Activated effector memory CD4-positive, alpha-beta T cell treated with Interleukin-2 at 50 U/mL for 16 hours (primary cell): Measurements from ENCODE around the gene SERINC5.
"Not testable (repeated sequence)": the region's sequence is repeated elsewhere in the genome, so short reads cannot be mapped to it uniquely, and the experiment has no call there.

Experiments
- DNase-seq: peaks from one replicate; pipeline ENCODE4 v3.0.0-alpha.2; 2020

SERINC5 gene

DNA sequence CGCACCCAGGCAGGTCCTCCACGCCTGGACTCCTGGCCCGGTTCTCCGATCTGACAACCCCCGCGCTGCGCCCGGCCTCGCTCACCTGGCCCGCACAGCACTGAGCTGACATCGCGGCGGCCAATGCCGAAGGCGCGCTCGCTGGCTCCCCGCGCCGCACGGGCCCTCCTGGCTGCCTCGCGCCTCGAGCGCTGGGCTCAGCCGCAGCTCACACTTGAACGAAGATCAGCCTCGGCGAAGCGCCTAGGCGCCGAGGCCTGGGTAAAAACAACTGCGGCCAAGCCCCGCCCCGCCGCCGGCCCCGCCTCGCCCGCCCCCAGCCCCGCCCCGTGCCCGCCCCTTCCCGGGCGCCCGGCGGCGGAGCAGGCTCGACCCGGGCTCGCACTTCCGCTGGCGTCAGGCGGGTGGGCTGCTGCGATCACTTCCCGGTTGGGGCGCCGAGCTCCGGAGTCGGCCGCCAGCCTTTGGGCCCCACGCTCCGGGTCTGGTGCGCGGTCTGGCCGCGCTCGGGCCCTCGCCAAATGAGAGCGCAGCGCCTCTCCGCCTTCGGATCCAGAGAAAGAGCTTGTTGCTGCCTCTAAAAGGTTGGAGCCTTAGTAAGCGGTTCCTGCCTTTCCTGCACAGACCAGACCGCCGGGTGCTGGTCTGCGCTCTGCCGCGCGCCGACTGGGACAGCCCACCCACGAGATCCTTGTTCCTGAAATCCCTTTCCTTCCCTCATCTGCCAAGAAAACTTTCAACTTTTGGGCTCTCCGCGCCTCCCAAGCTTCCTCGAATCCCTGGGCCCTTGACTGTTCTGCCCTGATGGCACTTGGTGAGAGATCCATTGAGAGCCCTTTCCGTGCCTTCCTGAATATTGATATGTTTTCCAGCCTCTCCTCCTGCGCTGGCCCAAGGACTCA is at the start of gene SERINC5:
Gene SERINC5 (minus strand): TSS at position 238 of the 902 bp plus-strand sequence. CDS start 126 bp downstream, at position 112.
- peak; percentile 81 for DNase-seq

DNA sequence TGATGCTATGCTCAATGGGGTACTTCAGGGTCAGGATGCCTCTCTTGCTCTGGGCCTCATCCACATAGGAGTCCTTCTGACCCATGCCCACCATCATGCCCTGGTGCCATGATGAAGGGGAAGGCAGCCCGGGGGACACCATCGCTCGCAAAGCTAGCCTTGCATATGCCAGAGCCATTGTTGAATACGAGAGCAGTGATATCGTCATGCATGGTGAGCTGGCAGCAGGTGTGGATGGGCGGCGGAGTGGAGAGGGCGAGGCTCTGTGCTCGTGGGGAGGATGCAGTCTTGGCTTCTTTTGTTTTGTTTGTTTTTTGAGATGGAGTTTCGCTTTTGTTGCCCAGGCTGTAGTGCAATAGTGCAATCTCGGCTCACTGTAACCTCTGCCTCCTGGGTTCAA is 46.8 kb upstream of the SERINC5 start:
- DNase-seq: no peak

DNA sequence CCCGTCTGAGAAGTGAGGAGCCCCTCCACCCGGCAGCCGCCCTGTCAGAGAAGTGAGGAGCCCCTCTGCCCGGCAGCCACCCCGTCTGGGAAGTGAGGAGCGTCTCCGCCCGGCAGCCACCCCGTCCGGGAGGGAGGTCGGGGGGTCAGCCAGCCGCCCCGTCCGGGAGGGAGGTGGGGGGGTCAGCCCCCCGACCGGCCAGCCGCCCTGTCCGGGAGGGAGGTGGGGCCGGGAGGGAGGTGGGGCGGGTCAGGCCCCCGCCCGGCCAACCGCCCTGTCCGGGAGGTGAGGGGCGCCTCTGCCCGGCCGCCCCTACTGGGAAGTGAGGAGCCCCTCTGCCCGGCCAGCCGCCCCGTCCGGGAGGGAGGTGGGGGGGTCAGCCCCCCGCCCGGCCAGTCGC is 45.5 kb upstream of the SERINC5 start:
- not testable (repeated sequence) for DNase-seq

DNA sequence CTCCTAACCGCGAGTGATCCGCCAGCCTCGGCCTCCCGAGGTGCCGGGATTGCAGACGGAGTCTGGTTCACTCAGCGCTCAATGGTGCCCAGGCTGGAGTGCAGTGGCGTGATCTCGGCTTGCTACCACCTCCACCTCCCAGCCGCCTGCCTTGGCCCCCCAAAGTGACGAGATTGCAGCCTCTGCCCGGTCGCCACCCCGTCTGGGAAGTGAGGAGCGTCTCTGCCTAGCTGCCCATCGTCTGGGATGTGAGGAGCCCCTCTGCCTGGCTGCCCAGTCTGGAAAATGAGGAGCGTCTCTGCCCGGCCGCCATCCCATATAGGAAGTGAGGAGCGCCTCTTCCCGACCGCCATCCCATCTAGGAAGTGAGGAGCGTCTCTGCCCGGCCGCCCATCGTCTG is 44.9 kb upstream of the SERINC5 start:
- DNase-seq: not testable (repeated sequence)

DNA sequence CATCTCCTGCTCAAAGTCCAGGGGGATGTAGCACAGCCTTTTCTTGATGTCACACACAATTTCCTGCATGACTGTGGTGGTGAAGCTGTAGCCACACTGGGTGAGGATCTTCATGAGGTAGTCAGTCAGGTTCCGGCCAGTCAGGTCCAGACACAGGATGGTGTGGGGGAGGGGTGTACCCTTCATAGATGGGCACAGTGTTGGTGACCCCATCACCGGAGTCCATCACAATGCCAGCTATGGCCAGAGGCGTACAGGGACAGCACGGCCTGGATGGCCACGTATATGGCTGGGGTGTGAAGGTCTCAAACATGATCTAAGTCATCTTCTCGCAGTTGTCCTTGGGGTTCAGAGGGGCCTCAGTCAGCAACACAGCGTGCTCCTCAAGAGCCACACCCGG is 44.3 kb upstream of the SERINC5 start:
- no peak for DNase-seq

DNA sequence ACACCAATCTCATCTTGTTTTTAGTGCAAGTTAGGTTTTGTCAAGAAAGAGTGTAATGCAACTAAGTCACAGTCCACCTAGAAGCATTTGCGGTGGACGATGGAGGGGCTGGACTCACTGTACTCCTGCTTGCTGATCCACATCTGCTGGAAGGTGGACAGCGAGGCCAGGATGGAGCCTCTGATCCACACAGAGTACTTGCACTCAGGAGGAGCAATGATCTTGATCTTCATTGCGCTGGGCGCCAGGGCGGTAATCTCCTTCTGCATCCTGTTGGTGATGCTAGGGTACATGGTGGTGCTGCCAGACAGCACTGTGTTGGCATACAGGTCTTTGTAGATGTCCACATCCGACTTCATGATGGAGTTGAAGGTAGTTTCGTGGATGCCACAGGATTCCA is 43.8 kb upstream of the SERINC5 start:
- DNase-seq: no peak

DNA sequence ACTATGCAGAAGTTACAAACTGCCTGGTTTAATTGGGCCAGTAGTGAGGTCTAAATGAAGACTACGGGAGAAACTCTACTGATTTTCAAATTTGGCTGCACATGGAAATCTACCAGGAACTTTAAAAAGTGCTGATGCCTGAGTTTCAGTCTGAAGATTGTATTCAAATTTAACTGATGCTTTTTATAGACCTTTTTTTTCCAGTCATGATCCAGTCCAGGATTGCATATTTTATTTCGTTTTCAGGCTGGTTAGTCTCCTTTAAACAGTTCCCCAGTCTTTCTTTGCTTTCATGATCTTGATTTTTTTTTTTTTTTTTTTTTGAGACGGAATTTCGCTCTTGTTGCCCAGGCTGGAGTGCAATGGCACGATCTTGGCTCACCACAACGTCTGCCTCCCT is 40.3 kb upstream of the SERINC5 start:
- no peak for DNase-seq

DNA sequence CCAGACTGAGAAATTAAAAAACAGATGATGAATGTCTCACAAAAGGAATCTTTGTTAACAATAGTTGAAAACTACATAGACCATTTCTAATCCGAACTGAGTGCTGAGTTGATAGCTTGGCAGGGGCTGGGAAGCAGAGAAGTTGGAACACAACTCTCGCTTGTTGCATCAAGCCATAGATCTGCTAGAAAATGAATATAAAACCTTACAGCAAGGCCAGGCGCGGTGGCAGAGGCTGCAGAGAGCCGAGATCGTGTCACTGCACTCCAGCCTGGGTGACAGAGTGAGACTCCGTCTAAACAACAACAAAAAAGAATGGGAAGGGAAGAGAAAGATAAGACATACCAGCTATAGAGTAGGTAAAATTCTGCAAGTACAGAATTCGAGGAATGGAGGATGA is 35.9 kb upstream of the SERINC5 start:
- DNase-seq: no peak

DNA sequence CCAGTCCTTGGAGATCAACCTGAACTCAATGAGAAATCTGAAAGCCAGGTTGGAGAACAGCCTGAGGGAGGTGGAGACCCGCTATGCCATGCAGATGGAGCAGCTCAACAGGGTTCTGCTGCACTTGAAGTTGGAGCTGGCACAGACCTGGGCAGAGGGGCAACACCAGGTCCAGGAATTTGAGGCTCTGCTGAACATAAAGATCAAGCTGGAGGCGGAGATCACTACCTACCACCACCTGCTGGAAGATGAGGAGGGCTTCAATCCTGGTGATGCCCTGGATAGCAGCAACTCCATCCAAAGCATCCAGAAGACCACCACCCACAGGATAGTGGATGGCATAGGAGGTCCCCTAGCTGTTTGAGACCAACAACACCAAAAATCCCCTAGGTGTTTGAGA is 33.5 kb upstream of the SERINC5 start:
- no peak for DNase-seq

DNA sequence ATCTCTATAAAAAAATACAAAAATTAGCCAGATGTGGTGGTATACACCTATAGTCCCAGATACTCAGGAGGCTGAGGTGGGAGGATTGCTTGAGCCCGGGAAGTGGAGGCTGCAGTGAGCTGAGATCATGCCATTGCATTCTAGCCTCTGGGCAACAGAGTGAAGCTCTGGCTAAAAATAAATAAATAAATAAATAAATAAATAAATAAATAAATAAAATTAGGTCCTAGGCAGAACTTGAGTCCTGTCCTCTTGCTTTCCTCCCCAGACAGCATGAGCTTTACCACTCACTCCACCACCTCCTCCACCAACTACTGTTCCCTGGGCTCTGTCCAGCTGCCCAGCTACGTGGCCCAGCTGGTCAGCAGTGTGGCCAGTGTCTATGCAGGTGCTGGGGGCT is 32.3 kb upstream of the SERINC5 start:
- no peak for DNase-seq

DNA sequence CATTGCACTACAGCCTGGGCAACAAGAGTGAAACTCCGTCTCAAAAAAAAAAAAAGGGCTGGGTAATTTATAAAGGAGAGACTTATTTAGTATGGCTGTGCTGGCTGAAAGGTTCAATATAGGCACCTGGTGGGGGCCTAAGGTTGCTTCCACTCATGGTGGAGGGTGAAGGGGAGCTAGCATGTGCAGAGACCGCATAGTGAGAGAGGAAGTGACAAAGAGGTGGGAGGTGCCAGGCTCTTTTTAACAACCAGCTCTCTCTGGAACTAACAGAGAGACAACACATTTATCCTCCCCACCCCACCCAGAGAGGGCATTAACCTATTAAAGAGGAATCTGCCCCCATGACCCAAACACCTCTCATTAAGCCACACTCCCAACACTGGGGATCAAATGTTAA is 28.9 kb upstream of the SERINC5 start:
- DNase-seq: no peak

DNA sequence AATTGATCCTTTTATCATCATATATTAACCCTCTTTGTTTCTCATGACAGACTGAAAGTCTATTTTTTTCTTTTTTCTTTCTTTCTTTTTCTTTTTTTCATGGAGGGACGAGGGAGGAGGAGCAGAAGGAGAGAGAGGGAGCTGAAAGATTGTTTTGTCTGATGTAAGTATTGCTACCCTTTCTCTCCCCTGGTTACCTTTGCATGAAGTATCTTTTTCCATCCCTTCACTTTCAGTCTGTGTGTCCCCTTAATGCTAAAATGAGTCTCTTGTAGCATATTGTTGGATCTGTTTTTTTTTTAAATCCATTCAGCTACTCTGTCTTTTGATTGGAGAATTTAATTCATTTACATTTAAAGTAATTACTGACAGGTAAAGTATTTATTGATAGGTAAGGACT is 27.5 kb upstream of the SERINC5 start:
- DNase-seq: no peak

DNA sequence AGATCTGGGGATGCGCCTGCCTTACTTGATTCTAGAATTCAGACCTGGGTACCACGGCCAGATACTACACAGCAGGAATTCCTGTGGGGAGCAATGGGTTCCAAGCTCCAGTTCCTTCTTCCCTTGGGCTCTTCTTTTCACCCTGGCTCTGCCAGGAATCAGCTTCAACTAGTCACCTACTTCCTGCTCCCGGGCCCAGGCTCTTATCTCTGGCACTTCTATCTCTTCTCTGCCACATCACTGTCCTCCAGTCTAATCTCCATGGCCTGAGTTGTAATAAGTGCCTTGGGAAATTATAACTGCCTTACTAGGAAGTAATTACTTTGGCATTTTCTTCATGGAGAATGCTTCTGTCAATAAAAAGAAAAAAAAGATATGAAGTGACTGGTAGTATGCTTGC is 26.2 kb upstream of the SERINC5 start:
- no peak for DNase-seq

DNA sequence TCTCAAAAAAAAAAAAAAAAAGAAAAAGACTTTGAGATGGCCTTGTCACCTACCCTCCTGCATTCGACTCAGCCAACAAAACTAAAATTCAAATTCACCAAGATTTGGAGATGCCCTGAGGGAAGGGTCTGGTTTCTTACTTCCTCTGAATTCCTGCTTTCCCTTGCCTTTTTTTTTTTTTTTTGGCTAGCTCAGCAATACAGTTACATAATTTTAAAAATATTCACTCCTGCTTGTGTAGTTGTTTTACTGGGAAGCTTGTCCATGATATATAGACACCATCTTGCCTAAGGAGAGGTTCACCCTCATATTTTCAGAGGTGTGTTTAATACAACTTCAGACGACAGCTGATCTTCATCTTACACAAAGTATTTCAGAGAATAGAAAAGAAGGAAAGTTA is 21.3 kb upstream of the SERINC5 start:
- no peak for DNase-seq

DNA sequence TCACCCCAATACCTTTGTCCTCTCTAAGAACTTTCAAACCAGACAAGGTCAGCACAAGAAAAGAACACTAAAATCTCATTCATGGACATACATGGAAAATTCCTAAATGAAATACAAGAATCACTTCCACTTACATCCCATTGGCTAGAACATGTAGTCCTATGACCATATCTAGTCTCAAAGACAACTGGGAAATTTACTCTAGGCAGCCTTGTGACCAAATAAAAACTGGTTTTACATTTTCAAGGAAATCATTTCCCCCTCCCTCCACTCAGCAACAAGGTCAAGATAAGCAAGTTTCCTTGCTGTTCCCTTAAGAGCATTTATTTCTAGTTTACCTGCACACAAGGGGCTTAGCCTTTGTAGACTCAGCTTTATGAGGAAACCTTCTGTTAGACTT is 20.3 kb upstream of the SERINC5 start:
- DNase-seq: no peak

DNA sequence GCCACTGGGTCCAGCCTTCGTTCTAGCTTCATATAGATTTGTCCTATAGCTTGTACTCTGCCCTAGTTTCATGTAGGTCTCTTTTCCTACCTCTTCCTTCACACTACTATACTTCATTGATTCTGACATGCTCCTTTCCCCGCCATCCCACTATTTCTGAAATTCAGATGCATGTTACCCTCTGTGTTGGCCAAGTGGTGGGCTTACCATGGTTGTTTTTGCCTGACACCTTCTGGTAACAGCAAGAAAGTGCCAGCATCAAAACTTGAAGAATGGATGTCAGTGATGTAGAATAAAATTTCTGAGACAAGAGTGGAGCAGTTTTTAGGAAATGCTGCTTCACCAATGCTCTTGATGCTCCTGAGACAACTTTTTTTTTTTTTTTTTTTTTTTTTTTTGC is 19.5 kb upstream of the SERINC5 start:
- no peak for DNase-seq

DNA sequence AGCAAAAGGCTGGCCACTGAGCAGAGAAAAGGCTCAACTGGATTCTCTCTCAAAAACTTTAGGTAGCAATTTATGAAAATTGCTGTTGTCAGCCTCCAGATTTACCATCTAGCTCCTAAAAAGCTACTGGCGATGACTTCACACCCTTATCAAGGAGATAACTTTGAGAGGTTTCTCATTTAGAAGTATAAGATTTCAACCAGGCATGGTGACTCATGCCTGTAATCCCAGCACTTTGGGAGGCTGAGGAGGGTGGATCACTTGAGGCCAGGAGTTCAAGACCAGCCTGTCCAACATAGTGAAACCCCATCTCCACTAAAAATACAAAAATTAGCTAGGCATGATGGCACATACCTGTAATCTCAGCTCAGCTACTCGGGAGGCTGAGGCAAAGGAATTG is 14.7 kb upstream of the SERINC5 start:
- not testable (repeated sequence) for DNase-seq

DNA sequence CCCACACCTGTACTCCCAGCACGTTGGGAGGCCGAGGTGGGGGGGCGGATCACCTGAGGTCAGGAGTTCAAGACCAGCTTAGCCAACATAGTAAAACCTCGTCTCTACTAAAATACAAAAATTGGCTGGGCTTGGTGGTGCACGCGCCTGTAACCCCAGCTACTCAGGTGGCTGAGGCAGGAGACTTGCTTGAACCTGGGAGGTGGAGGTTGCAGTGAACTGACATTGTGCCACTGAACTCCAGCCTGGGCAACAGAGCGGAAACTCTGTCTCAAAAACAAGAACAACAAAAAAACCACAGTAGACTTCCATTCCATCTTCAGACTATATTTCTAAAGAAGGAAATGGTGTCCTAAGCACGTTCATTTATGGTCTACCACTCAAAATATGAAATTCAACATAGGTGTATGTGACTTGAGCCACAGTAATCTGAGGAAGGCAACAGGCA is 14.2 kb upstream of the SERINC5 start:
- peak; percentile 32 for DNase-seq

DNA sequence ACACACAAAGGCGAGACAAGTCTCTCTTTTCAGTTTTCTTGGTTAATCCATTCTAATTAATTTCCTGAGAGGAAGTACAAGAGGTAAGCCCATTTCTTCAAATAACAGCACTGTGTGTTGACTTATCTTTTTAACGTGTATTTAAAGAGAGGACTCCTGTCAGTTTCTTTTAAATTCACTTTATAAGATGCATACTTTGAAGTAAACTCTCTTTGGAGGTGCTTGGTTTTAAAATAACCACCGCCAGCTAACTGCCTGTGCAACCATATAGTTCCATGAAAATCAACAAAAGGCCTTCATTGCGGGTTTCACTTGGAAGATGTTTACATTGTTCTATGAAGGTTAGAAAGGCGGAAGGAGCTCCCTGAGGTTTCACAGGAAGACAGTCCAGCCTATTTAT is 13.1 kb upstream of the SERINC5 start:
- DNase-seq: no peak

DNA sequence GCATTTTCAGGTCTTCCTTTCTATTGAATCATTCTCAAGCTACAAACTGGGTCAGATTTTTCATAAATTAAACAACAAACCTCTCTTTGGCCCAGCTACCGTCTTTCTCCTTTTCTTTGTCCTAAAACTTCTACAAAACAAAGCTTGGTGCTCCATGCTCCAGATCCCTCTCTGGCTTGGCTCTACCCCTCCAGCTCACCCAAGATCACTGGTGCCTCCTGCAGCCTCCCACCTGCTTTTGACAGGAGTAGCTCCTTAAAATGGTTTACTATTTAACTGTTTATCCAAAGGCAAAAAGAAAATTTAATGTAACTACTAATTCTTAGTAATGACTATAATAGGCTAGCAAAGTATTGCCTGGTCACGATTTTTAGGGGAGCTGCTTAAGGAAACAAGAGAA is 10.7 kb upstream of the SERINC5 start:
- no peak for DNase-seq

DNA sequence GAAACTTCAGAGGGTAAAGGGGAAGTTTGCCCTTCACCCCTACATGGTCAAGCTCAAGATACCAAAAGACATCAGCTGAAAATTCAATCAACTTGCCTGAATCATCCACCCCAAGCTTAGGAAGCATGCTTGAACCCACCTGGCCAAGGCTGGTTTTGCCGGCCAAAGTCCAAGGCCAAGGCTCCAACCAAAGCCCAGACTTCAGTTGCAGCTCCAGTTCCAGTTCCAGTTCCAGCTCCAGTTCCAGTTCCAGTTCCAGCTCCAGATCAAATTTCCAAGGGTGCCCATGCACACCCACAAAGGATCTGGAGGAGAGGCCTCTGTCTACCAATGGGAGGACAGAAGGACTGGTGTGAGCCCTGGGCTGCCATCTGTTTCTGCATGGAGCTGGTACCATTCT is 4.6 kb upstream of the SERINC5 start:
- DNase-seq: no peak

DNA sequence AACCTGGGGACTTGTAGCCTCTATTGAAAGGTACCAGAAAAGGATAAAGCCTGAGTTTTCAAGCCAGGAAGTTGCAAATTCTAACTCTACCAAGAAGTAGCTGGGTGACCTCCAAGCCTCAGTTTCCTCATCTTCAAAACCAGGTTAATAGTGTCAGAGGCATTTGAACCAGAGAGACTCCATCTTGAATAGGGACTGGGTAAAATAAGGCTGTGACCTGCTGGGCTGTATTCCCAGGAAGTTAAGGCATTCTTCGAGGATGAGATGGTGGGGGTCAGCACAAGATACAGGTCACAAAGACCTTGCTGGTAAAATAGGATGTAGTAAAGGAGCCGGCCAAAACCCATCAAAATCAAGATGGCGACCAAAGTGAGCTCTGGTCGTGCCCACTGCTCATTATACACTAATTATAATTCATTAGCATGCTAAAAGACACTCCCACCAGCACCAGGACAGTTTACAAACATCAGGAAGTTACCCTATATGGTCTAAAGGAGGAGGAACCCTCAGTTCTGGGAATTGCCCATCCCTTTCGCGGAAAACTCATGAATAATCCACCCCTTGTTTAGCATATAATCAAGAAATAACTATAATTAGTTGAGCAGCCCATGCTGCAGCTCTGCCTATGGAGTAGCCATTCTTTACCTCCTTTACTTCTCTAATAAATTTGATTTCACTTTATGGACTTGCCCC is 3.8 kb upstream of the SERINC5 start:
- no peak for DNase-seq

DNA sequence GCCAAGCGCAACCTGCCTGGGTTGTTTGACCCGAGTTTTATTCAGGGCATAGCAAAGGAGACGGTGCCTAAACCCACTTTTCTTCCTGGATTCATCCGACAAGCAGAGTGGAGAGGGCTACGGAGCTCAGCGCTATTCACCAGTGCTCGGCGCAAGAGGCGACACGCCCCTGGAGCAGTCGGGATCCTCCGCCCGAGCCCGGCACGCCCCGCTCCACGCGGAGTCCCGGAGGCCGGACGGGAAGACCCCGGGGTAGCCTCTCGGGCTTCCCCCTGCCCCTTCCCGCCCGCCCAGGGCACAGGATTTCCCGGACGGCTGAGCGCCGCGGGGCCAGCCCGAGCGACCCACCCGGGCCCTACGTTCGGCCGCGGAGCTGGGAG is 427 bp downstream of the SERINC5 start:
- no peak for DNase-seq

DNA sequence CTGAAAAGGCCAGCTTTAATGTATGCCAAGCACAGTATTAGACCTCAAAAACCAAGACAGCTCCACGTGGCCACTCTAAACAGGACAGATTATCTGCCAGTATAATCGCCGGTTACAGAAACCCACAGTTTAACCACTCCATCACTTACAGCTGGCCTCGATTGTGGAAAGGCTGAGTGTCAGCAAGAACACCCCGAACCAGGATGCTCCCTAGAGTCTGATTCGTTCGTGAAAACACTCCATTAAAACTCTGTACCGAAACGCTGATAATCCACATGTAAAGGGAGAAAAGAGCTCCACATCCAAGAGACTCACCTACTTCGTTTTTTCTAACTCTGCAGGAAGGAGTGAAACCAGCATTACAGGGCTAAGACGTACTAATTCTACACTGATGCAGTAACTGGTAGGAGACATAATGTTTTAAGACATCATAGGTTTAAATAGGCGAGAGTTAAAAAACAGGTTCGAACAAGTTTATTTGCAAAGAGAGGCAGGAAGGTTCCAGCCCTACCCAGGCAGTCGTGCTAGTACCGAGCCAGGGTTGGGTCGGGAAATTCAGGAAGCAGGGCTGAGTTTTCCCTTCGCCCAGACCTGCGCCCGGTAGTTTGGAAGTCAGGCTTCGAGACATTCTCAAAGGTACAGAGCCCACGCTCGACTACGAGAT is 949 bp downstream of the SERINC5 start:
- DNase-seq: no peak
